Liver (tissue), 9 donors: ENCODE measurements around the gene ARPC1A. TPM values are rescaled to one million over a fixed set of nuclear protein-coding genes. Genes with fewer than 3 reads are reported as not detected.
"Not testable (repeated sequence)": the region's sequence is repeated elsewhere in the genome, so short reads cannot be mapped to it uniquely, and the experiment has no call there.

Source experiments
- DNase-seq: peaks from one replicate; pipeline ENCODE4 v3.0.0-alpha.2; 2017; ENCODE audit warnings: low spot score
- H3K27ac ChIP-seq, 2 donors: one replicate each; pipeline ENCODE4 v1.7.0; 2013; ENCODE audit warnings: inconsistent platforms in 2 of 2, low read length in 2 of 2, control low read depth in 1 of 2, low read depth in 1 of 2, mild to moderate bottlenecking in 1 of 2
- H3K27me3 ChIP-seq, 4 donors: one replicate each; pipeline versions ENCODE4 v1.6.1 to v1.7.0; 2013; ENCODE audit warnings: low read length in 3 of 4, inconsistent platforms in 1 of 4, mild to moderate bottlenecking in 1 of 4, moderate library complexity in 1 of 4; ENCODE audit not compliant: control insufficient read depth in 4 of 4, insufficient read depth in 4 of 4
- H3K36me3 ChIP-seq, 4 donors: one replicate each; pipeline versions ENCODE4 v1.6.1 to v1.7.0; 2013; ENCODE audit warnings: low read length in 3 of 4, mild to moderate bottlenecking in 3 of 4, low read depth in 1 of 4, moderate library complexity in 1 of 4; ENCODE audit not compliant: control insufficient read depth in 4 of 4, insufficient read depth in 3 of 4
- H3K4me1 ChIP-seq, 4 donors: one replicate each; pipeline versions ENCODE4 v1.6.1 to v1.7.0; 2013; ENCODE audit warnings: low read length in 3 of 4, mild to moderate bottlenecking in 3 of 4, moderate library complexity in 1 of 4; ENCODE audit not compliant: control insufficient read depth in 4 of 4, insufficient read depth in 4 of 4
- H3K4me3 ChIP-seq, 3 donors: one replicate each; pipeline versions ENCODE4 v1.6.1 to v1.7.0; 2013; ENCODE audit warnings: low read length in 3 of 3, control low read depth in 1 of 3, low read depth in 1 of 3, mild to moderate bottlenecking in 1 of 3
- H3K9ac ChIP-seq, 2 donors: one replicate each; pipeline ENCODE4 v1.7.0; 2013; ENCODE audit warnings: low read length in 2 of 2, mild to moderate bottlenecking in 2 of 2, moderate library complexity in 2 of 2, control low read depth in 1 of 2, low read depth in 1 of 2
- H3K9me3 ChIP-seq, 4 donors: one replicate each; pipeline versions ENCODE4 v1.6.1 to v1.7.0; 2013; ENCODE audit warnings: low read length in 3 of 4; ENCODE audit not compliant: control insufficient read depth in 4 of 4
- ATF3 ChIP-seq: IDR thresholded peaks from 2 replicates; pipeline ENCODE4 v1.6.1; 2016; ENCODE audit warnings: antibody characterized with exemption
- EGR1 ChIP-seq, 2 donors: IDR thresholded peaks; 2 replicates each; pipeline ENCODE4 v1.6.1; 2016 to 2018; ENCODE audit warnings: antibody characterized with exemption in 2 of 2, low read depth in 2 of 2
- FOXA1 ChIP-seq: IDR thresholded peaks from 2 replicates; pipeline ENCODE4 v1.6.1; 2016; ENCODE audit warnings: antibody characterized with exemption
- FOXA2 ChIP-seq: IDR thresholded peaks from 2 replicates; pipeline ENCODE4 v1.6.1; 2016; ENCODE audit warnings: antibody characterized with exemption
- GABPA ChIP-seq, 2 donors: IDR thresholded peaks in 1 of 2; conservative IDR thresholded peaks in 1 of 2; 2 replicates each; pipeline ENCODE4 v1.6.1; 2016; ENCODE audit warnings: antibody characterized with exemption in 2 of 2, mild to moderate bottlenecking in 1 of 2, moderate library complexity in 1 of 2
- HNF4A ChIP-seq, 2 donors: conservative IDR thresholded peaks; 2 replicates each; pipeline ENCODE4 v1.6.1; 2016; ENCODE audit warnings: antibody characterized with exemption in 2 of 2, mild to moderate bottlenecking in 2 of 2
- RAD21 ChIP-seq, 2 donors: IDR thresholded peaks; 2 replicates each; pipeline ENCODE4 v1.6.1; 2016; ENCODE audit warnings: antibody characterized with exemption in 2 of 2, mild to moderate bottlenecking in 2 of 2
- REST ChIP-seq: IDR thresholded peaks from 2 replicates; pipeline ENCODE4 v1.6.1; 2016; ENCODE audit warnings: antibody characterized with exemption, mild to moderate bottlenecking
- RXRA ChIP-seq, 2 donors: IDR thresholded peaks; 2 replicates each; pipeline ENCODE4 v1.6.1; 2017 to 2018; ENCODE audit warnings: antibody characterized with exemption in 2 of 2, mild to moderate bottlenecking in 1 of 2
- SP1 ChIP-seq: IDR thresholded peaks from 2 replicates; pipeline ENCODE4 v1.6.1; 2018; ENCODE audit warnings: antibody characterized with exemption, mild to moderate bottlenecking
- YY1 ChIP-seq: IDR thresholded peaks from 2 replicates; pipeline ENCODE4 v1.6.1; 2016; ENCODE audit warnings: antibody characterized with exemption, mild to moderate bottlenecking
- WGBS: extraction: QIAGEN DNeasy Blood & Tissue Kit; methylation state at CpG from one replicate; pipeline ENCODE4 v1.1.7; 2013; 5-methylcytosine and 5-hydroxymethylcytosine counted together
- polyA plus RNA-seq, 2 donors: library from polyadenylated mRNA; stranded (reverse) in 1 of 2; unstranded in 1 of 2; fragments of 200-250 nt in 1 of 2; fragments of >200 nt in 1 of 2; fragmentation: Nextera tagmentation in 1 of 2; extraction: Ambion mirVana in 1 of 2; gene quantifications; one replicate each; pipeline versions ENCODE4 v1.2.1 to v1.2.3, GENCODE V29; 2013 to 2015
- total RNA-seq, 2 donors: library from RNA; depleted of rRNA; stranded (reverse); fragments of >200 nt; gene quantifications; one replicate each; pipeline ENCODE4 v1.2.3, GENCODE V29; 2014
- TF ChIP-seq, protein P1 (sequence below): fragments of 150-350 bp; IDR thresholded peaks from 2 replicates; pipeline ENCODE4 v1.5.1; 2017; ENCODE audit warnings: improper control_type of control experiment, low read depth, low read length; ENCODE audit not compliant: missing input control
- TF ChIP-seq, protein P2 (sequence below): IDR thresholded peaks from 2 replicates; pipeline ENCODE4 v1.6.1; 2016; ENCODE audit warnings: antibody characterized with exemption
- donor health status: healthy.
- donor health status: healthy.
- donor health status: healthy.
- donor health status: healthy.
- donor health status: healthy.

Gene ARPC1A
- total and polyA plus RNA-seq, 4 donors: 46.7 to 84.0 (median 60.8) TPM

DNA sequence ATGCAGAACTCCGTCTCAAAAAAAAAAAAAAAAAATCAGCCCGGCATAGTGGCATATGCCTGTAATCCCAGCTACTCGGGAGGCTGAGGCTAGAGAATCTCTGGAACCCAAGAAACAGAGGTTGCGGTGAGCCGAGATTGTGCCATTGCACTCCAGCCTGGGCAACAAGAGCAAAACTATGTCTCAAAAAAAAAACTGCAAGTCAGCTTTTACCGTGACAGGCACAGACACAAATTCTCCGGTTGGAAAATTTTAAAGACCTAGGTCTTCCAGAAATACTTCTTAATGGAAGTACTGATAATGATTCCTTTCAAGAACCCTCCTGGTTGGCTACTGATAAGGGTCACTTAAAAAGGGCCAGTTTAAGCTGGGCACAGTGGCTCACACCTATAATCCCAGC, 29.4 kb downstream of the ARPC1A start:
- H3K27ac ChIP-seq: no peak overlapping the region
- peaks cover 0 to 6% (median 2%) of the 10 kb centered on the region in 4 donors for H3K4me1 ChIP-seq
- H3K9me3 ChIP-seq: no peaks in the 10 kb centered on the region
- no peak overlapping the region for H3K4me3 ChIP-seq
- no peak for DNase-seq
- TF ChIP-seq, protein P1, sequence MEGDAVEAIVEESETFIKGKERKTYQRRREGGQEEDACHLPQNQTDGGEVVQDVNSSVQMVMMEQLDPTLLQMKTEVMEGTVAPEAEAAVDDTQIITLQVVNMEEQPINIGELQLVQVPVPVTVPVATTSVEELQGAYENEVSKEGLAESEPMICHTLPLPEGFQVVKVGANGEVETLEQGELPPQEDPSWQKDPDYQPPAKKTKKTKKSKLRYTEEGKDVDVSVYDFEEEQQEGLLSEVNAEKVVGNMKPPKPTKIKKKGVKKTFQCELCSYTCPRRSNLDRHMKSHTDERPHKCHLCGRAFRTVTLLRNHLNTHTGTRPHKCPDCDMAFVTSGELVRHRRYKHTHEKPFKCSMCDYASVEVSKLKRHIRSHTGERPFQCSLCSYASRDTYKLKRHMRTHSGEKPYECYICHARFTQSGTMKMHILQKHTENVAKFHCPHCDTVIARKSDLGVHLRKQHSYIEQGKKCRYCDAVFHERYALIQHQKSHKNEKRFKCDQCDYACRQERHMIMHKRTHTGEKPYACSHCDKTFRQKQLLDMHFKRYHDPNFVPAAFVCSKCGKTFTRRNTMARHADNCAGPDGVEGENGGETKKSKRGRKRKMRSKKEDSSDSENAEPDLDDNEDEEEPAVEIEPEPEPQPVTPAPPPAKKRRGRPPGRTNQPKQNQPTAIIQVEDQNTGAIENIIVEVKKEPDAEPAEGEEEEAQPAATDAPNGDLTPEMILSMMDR: no peak
- TF ChIP-seq RXRA (IDR thresholded peaks at IDR 0.05) (no peak), ATF3 (no peak), REST (no peak), YY1 (no peak), EGR1 (IDR thresholded peaks at IDR 0.05; ENCODE audit: low read depth in 2 of 2) (no peak)
- WGBS: 94% methylated on average over 7 of the region's 7 CpGs
- no peak overlapping the region for H3K9ac ChIP-seq
- peaks cover 19 to 52% (median 36%) of the 10 kb centered on the region in 4 donors for H3K36me3 ChIP-seq
- H3K27me3 ChIP-seq: no peaks in the 10 kb centered on the region

- Histone ChIP-seq H3K36me3 (peaks cover 15 to 48% (median 35%) of the 10 kb centered on the region in 4 donors), H3K9ac (no peak overlapping the region), H3K4me1 (peaks cover 0 to 6% (median 2%) of the 10 kb centered on the region in 4 donors), H3K4me3 (no peak overlapping the region), H3K9me3 (no peaks in the 10 kb centered on the region), H3K27me3 (no peaks in the 10 kb centered on the region), H3K27ac (no peak overlapping the region)
- DNase-seq: no peak
- TF ChIP-seq EGR1 (IDR thresholded peaks at IDR 0.05; ENCODE audit: low read depth in 2 of 2) (no peak), RXRA (IDR thresholded peaks at IDR 0.05) (no peak), ATF3 (no peak), SP1 (no peak), HNF4A (conservative IDR thresholded peaks at IDR 0.05) (no peak), RAD21 (IDR thresholded peaks at IDR 0.05) (no peak), FOXA2 (no peak), FOXA1 (no peak), GABPA (IDR thresholded peaks at IDR 0.05 in 1 of 2, conservative IDR thresholded peaks at IDR 0.05 in 1 of 2) (no peak), REST (no peak)
- TF ChIP-seq, protein P2, sequence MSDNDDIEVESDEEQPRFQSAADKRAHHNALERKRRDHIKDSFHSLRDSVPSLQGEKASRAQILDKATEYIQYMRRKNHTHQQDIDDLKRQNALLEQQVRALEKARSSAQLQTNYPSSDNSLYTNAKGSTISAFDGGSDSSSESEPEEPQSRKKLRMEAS: no peak
- WGBS: 96% methylated on average over 16 of the region's 16 CpGs
Measured at GRCh38 chr7:99357701-99358490, 32.2 kb downstream of the ARPC1A start.

GRCh38 chr7:99358521-99358920, 32.8 kb downstream of the ARPC1A start:
- H3K27me3 ChIP-seq, H3K9me3 ChIP-seq, H3K9ac ChIP-seq, H3K27ac ChIP-seq, DNase-seq, H3K4me3 ChIP-seq, H3K4me1 ChIP-seq: not testable (repeated sequence)
- 97% methylated on average over 15 of the region's 15 CpGs for WGBS
- H3K36me3 ChIP-seq: peaks cover 16 to 53% (median 39%) of the 10 kb centered on the region in 4 donors
